Activated B cell treated with CpG ODN at 0.5 μM for 24 hours (primary cell): Measurements from ENCODE around the gene IGFL2. TPM values are rescaled to one million over a fixed set of nuclear protein-coding genes. Genes with fewer than 3 reads are reported as not detected.
"Not testable (repeated sequence)": the region's sequence is repeated elsewhere in the genome, so short reads cannot be mapped to it uniquely, and the experiment has no call there.

Source experiments
- ATAC-seq: fragments of 200-7000 bp; cut with Tn5 transposase; one replicate; pipeline ENCODE4 v1.10.0; 2021; ENCODE audit warnings: low read depth, mild to moderate bottlenecking, moderate library complexity
- CTCF ChIA-PET: fragments of 350-600 bp; sonication (Branson Sonifier 250); formaldehyde crosslinking; loops from one replicate; lab custom pipeline; 2021; ENCODE audit warnings: antibody characterized with exemption; lab: Charles Lee
- POLR2A ChIA-PET: fragments of 350-600 bp; sonication (Branson Sonifier 250); formaldehyde crosslinking; loops from one replicate; lab custom pipeline; 2021; ENCODE audit warnings: antibody characterized with exemption; lab: Charles Lee
- DNase-seq: peaks from one replicate; pipeline ENCODE4 v3.0.0; 2022
- H3K27ac Mint-ChIP-seq: one replicate; pipeline ENCODE4 v1.8.0; 2020; ENCODE audit warnings: mixed read lengths
- H3K27me3 Mint-ChIP-seq: one replicate; pipeline ENCODE4 v1.8.0; 2021; ENCODE audit warnings: mixed read lengths
- H3K36me3 Mint-ChIP-seq: one replicate; pipeline ENCODE4 v1.8.0; 2021; ENCODE audit warnings: low read depth, mixed read lengths
- H3K4me1 Mint-ChIP-seq: one replicate; pipeline ENCODE4 v1.8.0; 2021; ENCODE audit warnings: mixed read lengths
- H3K4me3 Mint-ChIP-seq: one replicate; pipeline ENCODE4 v1.8.0; 2020; ENCODE audit warnings: mild to moderate bottlenecking, mixed read lengths
- H3K9me3 Mint-ChIP-seq: one replicate; pipeline ENCODE4 v1.8.0; 2020; ENCODE audit warnings: mixed read lengths
- CTCF ChIP-seq: fragments of 200-600 bp; IDR thresholded peaks from one replicate; pipeline ENCODE4 v1.8.0; 2022; ENCODE audit warnings: antibody characterized with exemption, mild to moderate bottlenecking
- intact Hi-C: fragments of 100-400 bp; cut with micrococcal nuclease; formaldehyde crosslinking; loops from one replicate; pipeline ENCODE4 v1.15.1; 2024
- total RNA-seq: library from RNA; stranded (reverse); gene quantifications from 2 replicates; pipeline ENCODE4 v1.2.3, GENCODE V29; 2022

The IGFL2 gene
- total RNA-seq, 1 donor from 2014 or later: not detected

- H3K27me3 Mint-ChIP-seq: peaks cover 12% of the 10 kb centered on the region
- ChIA-PET CTCF (no interaction called here), POLR2A (no interaction called here)
- H3K4me3 Mint-ChIP-seq: no peak overlapping the region
- TF ChIP-seq CTCF: no peak
- H3K36me3 Mint-ChIP-seq: no peaks in the 10 kb centered on the region
- no peaks in the 10 kb centered on the region for H3K9me3 Mint-ChIP-seq
- peaks cover 25% of the 10 kb centered on the region for H3K4me1 Mint-ChIP-seq
- no peak overlapping the region for H3K27ac Mint-ChIP-seq
- DNase-seq: no peak
- no peak for ATAC-seq
- intact Hi-C loops: no loop called here
These were observed 33.3 kb downstream of the IGFL2 start for GRCh38 chr19:46181388-46181779.

GRCh38 chr19:46182476-46182875 is 34.4 kb downstream of the IGFL2 start:
- ATAC-seq: no peak
- H3K4me3 Mint-ChIP-seq: no peak overlapping the region
- ChIA-PET CTCF (no interaction called here), POLR2A (no interaction called here)
- DNase-seq: no peak
- TF ChIP-seq CTCF: no peak
- H3K9me3 Mint-ChIP-seq: no peaks in the 10 kb centered on the region
- intact Hi-C loops: no loop called here
- peaks cover 25% of the 10 kb centered on the region for H3K4me1 Mint-ChIP-seq
- peaks cover 12% of the 10 kb centered on the region for H3K27me3 Mint-ChIP-seq
- H3K36me3 Mint-ChIP-seq: no peaks in the 10 kb centered on the region
- no peak overlapping the region for H3K27ac Mint-ChIP-seq

GRCh38 chr19:46184775-46185710 is 37.0 kb downstream of the IGFL2 start:
- H3K36me3 Mint-ChIP-seq, H3K9me3 Mint-ChIP-seq: not testable (repeated sequence)
- DNase-seq (peak; percentile 16), ATAC-seq (peak; percentile 86)
- H3K27me3 Mint-ChIP-seq: peaks cover 29% of the 10 kb centered on the region
- intact Hi-C loops: loop anchor here (5.0 kb wide), 1 partner anchor 368 kb away; the partner anchor contains the start of gene RSPH6A
- H3K4me3 Mint-ChIP-seq: peak overlapping the region; percentile 53
- H3K4me1 Mint-ChIP-seq: peaks cover 24% of the 10 kb centered on the region
- peak overlapping the region; percentile 82 for H3K27ac Mint-ChIP-seq
- CTCF ChIA-PET: interaction anchor here (1.2 kb wide), 1 partner anchor 156 kb away, joined by 4 read pairs; no protein-coding TSS in a partner anchor
- POLR2A ChIA-PET: interaction anchor here (0.6 to 0.8 kb wide), 2 partner anchors 468 to 1357 kb away, joined by 3 to 9 read pairs; no protein-coding TSS in a partner anchor

GRCh38 chr19:46186101-46186716 is 38.2 kb downstream of the IGFL2 start:
- H3K9me3 Mint-ChIP-seq: no peaks in the 10 kb centered on the region
- peaks cover 22% of the 10 kb centered on the region for H3K4me1 Mint-ChIP-seq
- ATAC-seq: no peak
- POLR2A ChIA-PET: no interaction called here
- no peaks in the 10 kb centered on the region for H3K36me3 Mint-ChIP-seq
- no peak for TF ChIP-seq CTCF
- CTCF ChIA-PET: interaction anchor here (1.2 kb wide), 1 partner anchor 157 kb away, joined by 3 read pairs; no protein-coding TSS in a partner anchor
- intact Hi-C loops: loop anchor here (5.0 kb wide), 1 partner anchor 369 kb away; the partner anchor contains the start of gene RSPH6A
- no peak overlapping the region for H3K27ac Mint-ChIP-seq
- DNase-seq: no peak
- H3K27me3 Mint-ChIP-seq: peaks cover 40% of the 10 kb centered on the region
- no peak overlapping the region for H3K4me3 Mint-ChIP-seq

GRCh38 chr19:46186717-46187101 is 38.7 kb downstream of the IGFL2 start:
- Mint-ChIP-seq H3K4me3 (no peak overlapping the region), H3K9me3 (no peaks in the 10 kb centered on the region), H3K27me3 (peaks cover 42% of the 10 kb centered on the region), H3K36me3 (no peaks in the 10 kb centered on the region), H3K4me1 (peaks cover 17% of the 10 kb centered on the region), H3K27ac (no peak overlapping the region)
- intact Hi-C loops: loop anchor here (5.0 kb wide), 1 partner anchor 369 kb away; the partner anchor contains the start of gene RSPH6A
- DNase-seq (no peak), ATAC-seq (no peak)
- TF ChIP-seq CTCF: no peak
- POLR2A ChIA-PET: no interaction called here
- CTCF ChIA-PET: interaction anchor here (1.2 kb wide), 1 partner anchor 158 kb away, joined by 3 read pairs; no protein-coding TSS in a partner anchor
